SH-SY5Y (cell line): ENCODE measurements around the gene CACNA1I.

ENCODE experiments used
- GATA2 ChIP-seq: IDR thresholded peaks from 2 replicates; pipeline ENCODE4 v1.6.1; 2011; ENCODE audit warnings: mild to moderate bottlenecking, low read depth, low read length
- GATA3 ChIP-seq: IDR thresholded peaks from 2 replicates; pipeline ENCODE4 v1.6.1; 2011; ENCODE audit warnings: low read depth, mild to moderate bottlenecking, low read length, moderate library complexity

GRCh38 chr22:39680486-39680885, 109.9 kb downstream of the CACNA1I start:
- TF ChIP-seq GATA3 (no peak), GATA2 (no peak)
